SU-DHL-6 (cell line): ENCODE data around the gene PRR14.

Source experiments
- CTCF ChIP-seq: fragments of 200-600 bp; sonication (generic); IDR thresholded peaks from one replicate; pipeline ENCODE4 v1.5.1; 2017; ENCODE audit warnings: antibody characterized with exemption, mild to moderate bottlenecking, low read length, moderate library complexity; ENCODE audit not compliant: insufficient read depth, poor library complexity, severe bottlenecking
- EZH2phosphoT487 ChIP-seq: fragments of 200-600 bp; sonication (generic), shearing (Covaris generic); conservative IDR thresholded peaks from 2 replicates; pipeline ENCODE4 v1.6.1; 2018; ENCODE audit warnings: mild to moderate bottlenecking, antibody characterized with exemption, low read length, moderate library complexity, mixed read lengths

GRCh38 chr16:30644334-30644830 lies 6.4 kb upstream of the PRR14 start:
- no peak for TF ChIP-seq CTCF
- no peak for TF ChIP-seq EZH2phosphoT487
